ENCODE data around the gene SELENON. TPM values are rescaled to one million over a fixed set of nuclear protein-coding genes. Genes with fewer than 3 reads are reported as not detected.

SELENON gene
- total and polyA plus RNA-seq, 4 donors = 4.3 to 16.1 (median 9.0) TPM

DNA sequence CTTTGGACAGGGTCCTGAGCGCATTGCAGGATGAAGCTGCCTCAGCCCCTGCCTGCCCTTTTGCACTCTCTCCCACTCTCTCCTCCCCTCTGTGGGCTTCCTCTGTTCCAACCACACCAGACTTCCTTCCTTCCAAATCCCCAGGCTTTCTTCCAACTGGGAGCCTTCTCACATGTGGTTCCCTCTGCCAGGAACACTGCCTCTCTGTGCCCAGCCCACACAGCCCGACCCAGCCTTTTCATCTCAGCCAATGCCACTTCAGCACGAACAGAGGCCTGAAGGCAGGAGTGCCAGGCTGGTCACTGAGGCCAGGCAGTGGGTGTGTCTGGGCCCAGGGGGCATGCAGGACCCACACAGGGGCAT lies 5.9 kb downstream of the SELENON start:
- Histone ChIP-seq H3K4me1 (ENCODE audit: control insufficient read depth in 4 of 4, insufficient read depth in 4 of 4, low read length in 3 of 4) (peaks cover 0 to 9% (median 4%) of the 10 kb centered on the region in 4 donors), H3K36me3 (ENCODE audit: control insufficient read depth in 4 of 4, insufficient read depth in 3 of 4, low read depth in 1 of 4, low read length in 3 of 4) (peaks cover 0 to 16% (median 4%) of the 10 kb centered on the region in 4 donors), H3K9me3 (ENCODE audit: control insufficient read depth in 4 of 4, low read length in 3 of 4) (no peaks in the 10 kb centered on the region), H3K4me3 (ENCODE audit: low read depth in 1 of 3, low read length in 3 of 3) (no peak overlapping the region), H3K27me3 (ENCODE audit: control insufficient read depth in 4 of 4, insufficient read depth in 4 of 4, low read length in 3 of 4) (no peaks in the 10 kb centered on the region), H3K9ac (ENCODE audit: low read depth in 1 of 2, low read length in 2 of 2) (no peak overlapping the region), H3K27ac (ENCODE audit: low read depth in 1 of 2, low read length in 2 of 2) (no peak overlapping the region)
- no peak for TF ChIP-seq FOXA1 (IDR thresholded peaks at IDR 0.05)
- TF ChIP-seq SP1 (IDR thresholded peaks at IDR 0.05) = peak; percentile 14
- no peak for TF ChIP-seq JUND (IDR thresholded peaks at IDR 0.05)
- peak; percentile 66 for TF ChIP-seq NR2F2 (IDR thresholded peaks at IDR 0.05)
- WGBS = 63% methylated on average over 3 of the region's 3 CpGs
- DNase-seq (ENCODE audit: low spot score) = no peak

DNA sequence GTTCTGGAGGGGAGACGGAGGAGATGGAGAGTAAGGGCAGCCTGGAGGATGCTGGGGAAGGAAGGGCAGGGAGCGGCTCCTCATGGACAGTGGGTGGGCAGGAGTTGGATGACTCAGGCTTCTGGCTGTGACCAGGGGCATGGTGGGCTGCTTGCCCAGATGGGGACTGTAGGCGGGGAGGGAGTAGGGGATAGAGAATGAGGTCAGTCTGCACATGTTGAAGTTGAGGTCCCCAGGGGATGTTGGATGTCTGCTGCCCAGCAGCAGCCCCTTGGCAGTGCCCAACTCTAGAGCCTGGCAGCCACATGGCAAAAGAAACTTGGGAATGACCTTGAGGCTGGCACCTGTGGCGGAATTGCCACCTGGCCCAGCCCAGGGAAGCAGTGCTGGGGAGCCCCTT lies 6.4 kb downstream of the SELENON start:
- H3K9ac ChIP-seq (ENCODE audit: low read depth in 1 of 2, low read length in 2 of 2) = no peak overlapping the region
- H3K4me1 ChIP-seq (ENCODE audit: control insufficient read depth in 4 of 4, insufficient read depth in 4 of 4, low read length in 3 of 4) = peaks cover 0 to 5% (median 2%) of the 10 kb centered on the region in 4 donors
- WGBS = 91% methylated on average over 4 of the region's 4 CpGs
- no peaks in the 10 kb centered on the region for H3K9me3 ChIP-seq (ENCODE audit: control insufficient read depth in 4 of 4, low read length in 3 of 4)
- TF ChIP-seq FOXA2 (IDR thresholded peaks at IDR 0.05) = no peak
- no peak for TF ChIP-seq NR2F2 (IDR thresholded peaks at IDR 0.05)
- TF ChIP-seq HNF4G (IDR thresholded peaks at IDR 0.05) = no peak
- no peak for TF ChIP-seq RAD21 (IDR thresholded peaks at IDR 0.05)
- no peak for DNase-seq (ENCODE audit: low spot score)
- H3K4me3 ChIP-seq (ENCODE audit: low read depth in 1 of 3, low read length in 3 of 3) = no peak overlapping the region
- peaks cover 0 to 16% (median 4%) of the 10 kb centered on the region in 4 donors for H3K36me3 ChIP-seq (ENCODE audit: control insufficient read depth in 4 of 4, insufficient read depth in 3 of 4, low read depth in 1 of 4, low read length in 3 of 4)
- no peak overlapping the region for H3K27ac ChIP-seq (ENCODE audit: low read depth in 1 of 2, low read length in 2 of 2)
- no peaks in the 10 kb centered on the region for H3K27me3 ChIP-seq (ENCODE audit: control insufficient read depth in 4 of 4, insufficient read depth in 4 of 4, low read length in 3 of 4)

DNA sequence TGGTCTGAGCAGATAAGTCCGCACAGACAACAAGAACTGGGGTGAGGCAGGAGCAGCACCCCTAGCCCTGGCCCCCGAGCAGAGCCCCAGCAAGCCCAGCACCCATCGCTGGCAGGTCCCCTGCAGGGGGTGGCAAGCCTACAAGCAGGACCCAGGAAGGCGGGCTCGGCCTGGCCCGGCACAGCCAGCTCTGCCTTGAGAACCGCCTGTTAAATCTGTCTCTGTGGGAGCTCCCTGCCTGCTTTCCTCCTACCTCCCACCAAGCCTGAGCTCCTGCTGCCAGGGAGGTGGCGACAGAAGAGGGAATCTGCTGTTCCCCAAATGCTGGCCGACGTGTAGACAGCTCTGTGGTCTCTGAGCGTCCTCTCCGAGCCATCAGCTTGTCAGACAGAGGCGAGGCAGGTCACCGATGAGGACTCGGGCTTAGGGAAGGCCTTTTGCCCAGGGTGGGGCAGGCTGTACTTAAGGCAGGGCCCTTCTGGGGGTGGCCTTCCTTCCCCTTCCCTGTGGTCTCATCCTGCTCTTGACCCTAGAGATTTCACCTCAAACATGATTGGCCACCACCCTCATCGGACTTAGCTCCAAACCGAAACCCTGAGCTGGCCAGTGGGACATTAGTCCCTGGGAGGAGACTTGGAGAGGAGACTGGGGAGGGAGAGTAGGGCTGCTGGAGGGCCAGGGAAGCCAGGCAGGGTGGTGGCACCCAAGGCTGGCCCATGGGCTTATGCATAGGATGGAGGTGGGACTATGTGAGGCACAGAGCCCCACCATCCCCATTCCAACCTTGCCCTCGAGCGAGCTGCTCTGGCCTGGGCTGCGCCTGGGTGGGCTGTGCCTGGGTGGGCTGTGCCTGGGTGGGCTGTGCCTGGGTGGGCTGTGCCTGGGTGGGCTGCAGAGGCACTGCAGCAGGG lies 7.7 kb downstream of the SELENON start:
- no peak for TF ChIP-seq RAD21 (IDR thresholded peaks at IDR 0.05)
- TF ChIP-seq, protein P1, sequence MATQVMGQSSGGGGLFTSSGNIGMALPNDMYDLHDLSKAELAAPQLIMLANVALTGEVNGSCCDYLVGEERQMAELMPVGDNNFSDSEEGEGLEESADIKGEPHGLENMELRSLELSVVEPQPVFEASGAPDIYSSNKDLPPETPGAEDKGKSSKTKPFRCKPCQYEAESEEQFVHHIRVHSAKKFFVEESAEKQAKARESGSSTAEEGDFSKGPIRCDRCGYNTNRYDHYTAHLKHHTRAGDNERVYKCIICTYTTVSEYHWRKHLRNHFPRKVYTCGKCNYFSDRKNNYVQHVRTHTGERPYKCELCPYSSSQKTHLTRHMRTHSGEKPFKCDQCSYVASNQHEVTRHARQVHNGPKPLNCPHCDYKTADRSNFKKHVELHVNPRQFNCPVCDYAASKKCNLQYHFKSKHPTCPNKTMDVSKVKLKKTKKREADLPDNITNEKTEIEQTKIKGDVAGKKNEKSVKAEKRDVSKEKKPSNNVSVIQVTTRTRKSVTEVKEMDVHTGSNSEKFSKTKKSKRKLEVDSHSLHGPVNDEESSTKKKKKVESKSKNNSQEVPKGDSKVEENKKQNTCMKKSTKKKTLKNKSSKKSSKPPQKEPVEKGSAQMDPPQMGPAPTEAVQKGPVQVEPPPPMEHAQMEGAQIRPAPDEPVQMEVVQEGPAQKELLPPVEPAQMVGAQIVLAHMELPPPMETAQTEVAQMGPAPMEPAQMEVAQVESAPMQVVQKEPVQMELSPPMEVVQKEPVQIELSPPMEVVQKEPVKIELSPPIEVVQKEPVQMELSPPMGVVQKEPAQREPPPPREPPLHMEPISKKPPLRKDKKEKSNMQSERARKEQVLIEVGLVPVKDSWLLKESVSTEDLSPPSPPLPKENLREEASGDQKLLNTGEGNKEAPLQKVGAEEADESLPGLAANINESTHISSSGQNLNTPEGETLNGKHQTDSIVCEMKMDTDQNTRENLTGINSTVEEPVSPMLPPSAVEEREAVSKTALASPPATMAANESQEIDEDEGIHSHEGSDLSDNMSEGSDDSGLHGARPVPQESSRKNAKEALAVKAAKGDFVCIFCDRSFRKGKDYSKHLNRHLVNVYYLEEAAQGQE (IDR thresholded peaks at IDR 0.05) = no peak
- TF ChIP-seq JUND (IDR thresholded peaks at IDR 0.05) = no peak
- no peak for TF ChIP-seq FOXA2 (IDR thresholded peaks at IDR 0.05)
- TF ChIP-seq FOXA1 (IDR thresholded peaks at IDR 0.05) = no peak
- no peak for TF ChIP-seq YY1 (IDR thresholded peaks at IDR 0.05)
- TF ChIP-seq, protein P2, sequence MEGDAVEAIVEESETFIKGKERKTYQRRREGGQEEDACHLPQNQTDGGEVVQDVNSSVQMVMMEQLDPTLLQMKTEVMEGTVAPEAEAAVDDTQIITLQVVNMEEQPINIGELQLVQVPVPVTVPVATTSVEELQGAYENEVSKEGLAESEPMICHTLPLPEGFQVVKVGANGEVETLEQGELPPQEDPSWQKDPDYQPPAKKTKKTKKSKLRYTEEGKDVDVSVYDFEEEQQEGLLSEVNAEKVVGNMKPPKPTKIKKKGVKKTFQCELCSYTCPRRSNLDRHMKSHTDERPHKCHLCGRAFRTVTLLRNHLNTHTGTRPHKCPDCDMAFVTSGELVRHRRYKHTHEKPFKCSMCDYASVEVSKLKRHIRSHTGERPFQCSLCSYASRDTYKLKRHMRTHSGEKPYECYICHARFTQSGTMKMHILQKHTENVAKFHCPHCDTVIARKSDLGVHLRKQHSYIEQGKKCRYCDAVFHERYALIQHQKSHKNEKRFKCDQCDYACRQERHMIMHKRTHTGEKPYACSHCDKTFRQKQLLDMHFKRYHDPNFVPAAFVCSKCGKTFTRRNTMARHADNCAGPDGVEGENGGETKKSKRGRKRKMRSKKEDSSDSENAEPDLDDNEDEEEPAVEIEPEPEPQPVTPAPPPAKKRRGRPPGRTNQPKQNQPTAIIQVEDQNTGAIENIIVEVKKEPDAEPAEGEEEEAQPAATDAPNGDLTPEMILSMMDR (IDR thresholded peaks at IDR 0.05; ENCODE audit: low read depth, low read length, missing input control) = no peak
- TF ChIP-seq SP1 (IDR thresholded peaks at IDR 0.05) = no peak
- TF ChIP-seq EGR1 (IDR thresholded peaks at IDR 0.05; ENCODE audit: low read depth in 2 of 2) = no peak
- no peak for TF ChIP-seq GABPA (IDR thresholded peaks at IDR 0.05 in 1 of 2, conservative IDR thresholded peaks at IDR 0.05 in 1 of 2)
- no peak for TF ChIP-seq HNF4A (conservative IDR thresholded peaks at IDR 0.05)
- TF ChIP-seq NR2F2 (IDR thresholded peaks at IDR 0.05) = no peak
- TF ChIP-seq, protein P3, sequence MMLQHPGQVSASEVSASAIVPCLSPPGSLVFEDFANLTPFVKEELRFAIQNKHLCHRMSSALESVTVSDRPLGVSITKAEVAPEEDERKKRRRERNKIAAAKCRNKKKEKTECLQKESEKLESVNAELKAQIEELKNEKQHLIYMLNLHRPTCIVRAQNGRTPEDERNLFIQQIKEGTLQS (IDR thresholded peaks at IDR 0.05) = no peak
- Histone ChIP-seq H3K4me1 (ENCODE audit: control insufficient read depth in 4 of 4, insufficient read depth in 4 of 4, low read length in 3 of 4) (peaks cover 0 to 4% (median 2%) of the 10 kb centered on the region in 4 donors), H3K27ac (ENCODE audit: low read depth in 1 of 2, low read length in 2 of 2) (no peak overlapping the region), H3K4me3 (ENCODE audit: low read depth in 1 of 3, low read length in 3 of 3) (no peak overlapping the region), H3K9ac (ENCODE audit: low read depth in 1 of 2, low read length in 2 of 2) (no peak overlapping the region), H3K27me3 (ENCODE audit: control insufficient read depth in 4 of 4, insufficient read depth in 4 of 4, low read length in 3 of 4) (no peaks in the 10 kb centered on the region), H3K36me3 (ENCODE audit: control insufficient read depth in 4 of 4, insufficient read depth in 3 of 4, low read depth in 1 of 4, low read length in 3 of 4) (peaks cover 0 to 16% (median 4%) of the 10 kb centered on the region in 4 donors), H3K9me3 (ENCODE audit: control insufficient read depth in 4 of 4, low read length in 3 of 4) (no peaks in the 10 kb centered on the region)
- WGBS = 90% methylated on average over 20 of the region's 20 CpGs
- no peak for DNase-seq (ENCODE audit: low spot score)

All from liver (tissue), 9 donors.